Nephron (organoid): Measurements from ENCODE around the gene PLS1.

Source experiments
- H3K27ac Mint-ChIP-seq, 3 experiments: 2 replicates each; pipeline ENCODE4 v1.8.0; 2020; ENCODE audit warnings: mixed read lengths in 3 of 3, mild to moderate bottlenecking in 2 of 3, moderate library complexity in 1 of 3
- H3K27me3 Mint-ChIP-seq: 2 replicates; pipeline ENCODE4 v1.8.0; 2021; ENCODE audit warnings: low read depth, mild to moderate bottlenecking, moderate library complexity, mixed read lengths
- H3K36me3 Mint-ChIP-seq: 2 replicates; pipeline ENCODE4 v1.8.0; 2020; ENCODE audit warnings: low read depth, mixed read lengths
- H3K4me1 Mint-ChIP-seq: 2 replicates; pipeline ENCODE4 v1.8.0; 2020; ENCODE audit warnings: mixed read lengths
- H3K4me3 Mint-ChIP-seq, 3 experiments: 2 replicates each; pipeline ENCODE4 v1.8.0; 2020; ENCODE audit warnings: mild to moderate bottlenecking in 3 of 3, mixed read lengths in 3 of 3, moderate library complexity in 2 of 3
- H3K9me3 Mint-ChIP-seq: 2 replicates; pipeline ENCODE4 v1.8.0; 2020; ENCODE audit warnings: mixed read lengths
- TF ChIP-seq, protein P1 (sequence below), 3 experiments: fragments of 200-600 bp; sonication (generic); IDR thresholded peaks; one replicate each; pipeline ENCODE4 v1.5.0; 2021; ENCODE audit warnings: antibody characterized with exemption in 3 of 3; ENCODE audit not compliant: unreplicated experiment in 3 of 3

Gene PLS1

GRCh38 chr3:142641504-142641903 lies 45.3 kb downstream of the PLS1 start:
- Mint-ChIP-seq H3K36me3 (no peaks in the 10 kb centered on the region), H3K9me3 (no peaks in the 10 kb centered on the region), H3K27ac (no peak overlapping the region), H3K4me3 (no peak overlapping the region), H3K27me3 (no peaks in the 10 kb centered on the region), H3K4me1 (no peaks in the 10 kb centered on the region)
- TF ChIP-seq, protein P1, sequence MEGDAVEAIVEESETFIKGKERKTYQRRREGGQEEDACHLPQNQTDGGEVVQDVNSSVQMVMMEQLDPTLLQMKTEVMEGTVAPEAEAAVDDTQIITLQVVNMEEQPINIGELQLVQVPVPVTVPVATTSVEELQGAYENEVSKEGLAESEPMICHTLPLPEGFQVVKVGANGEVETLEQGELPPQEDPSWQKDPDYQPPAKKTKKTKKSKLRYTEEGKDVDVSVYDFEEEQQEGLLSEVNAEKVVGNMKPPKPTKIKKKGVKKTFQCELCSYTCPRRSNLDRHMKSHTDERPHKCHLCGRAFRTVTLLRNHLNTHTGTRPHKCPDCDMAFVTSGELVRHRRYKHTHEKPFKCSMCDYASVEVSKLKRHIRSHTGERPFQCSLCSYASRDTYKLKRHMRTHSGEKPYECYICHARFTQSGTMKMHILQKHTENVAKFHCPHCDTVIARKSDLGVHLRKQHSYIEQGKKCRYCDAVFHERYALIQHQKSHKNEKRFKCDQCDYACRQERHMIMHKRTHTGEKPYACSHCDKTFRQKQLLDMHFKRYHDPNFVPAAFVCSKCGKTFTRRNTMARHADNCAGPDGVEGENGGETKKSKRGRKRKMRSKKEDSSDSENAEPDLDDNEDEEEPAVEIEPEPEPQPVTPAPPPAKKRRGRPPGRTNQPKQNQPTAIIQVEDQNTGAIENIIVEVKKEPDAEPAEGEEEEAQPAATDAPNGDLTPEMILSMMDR (IDR thresholded peaks at IDR 0.05; ENCODE audit: unreplicated experiment in 3 of 3) = no peak

- TF ChIP-seq, protein P1 (IDR thresholded peaks at IDR 0.05; ENCODE audit: unreplicated experiment in 3 of 3) = no peak
- H3K4me3 Mint-ChIP-seq = no peak overlapping the region
- H3K36me3 Mint-ChIP-seq = no peaks in the 10 kb centered on the region
- no peaks in the 10 kb centered on the region for H3K9me3 Mint-ChIP-seq
- H3K27me3 Mint-ChIP-seq = no peaks in the 10 kb centered on the region
- no peak overlapping the region for H3K27ac Mint-ChIP-seq
- no peaks in the 10 kb centered on the region for H3K4me1 Mint-ChIP-seq
Observed at GRCh38 chr3:142642956-142643355, 46.8 kb downstream of the PLS1 start.

DNA sequence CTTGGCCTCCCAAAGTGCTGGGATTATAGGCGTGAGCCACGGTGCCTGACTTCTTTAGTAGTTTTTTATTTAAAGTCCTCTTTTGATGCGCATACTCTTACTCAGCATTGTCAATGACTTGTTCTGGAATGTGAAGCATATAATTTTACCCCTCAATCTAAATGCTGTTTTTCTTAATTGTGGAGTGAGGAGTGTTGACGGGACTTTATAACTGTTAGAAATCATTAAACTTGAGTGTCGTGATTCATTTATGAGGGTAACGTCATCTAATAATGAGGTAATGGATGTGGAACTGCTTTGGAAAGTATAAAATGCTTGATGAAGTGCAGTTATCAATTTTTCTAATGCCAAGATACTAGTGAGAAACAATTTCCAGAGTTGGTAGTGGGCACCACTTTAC lies 48.3 kb downstream of the PLS1 start:
- no peak overlapping the region for H3K27ac Mint-ChIP-seq
- H3K36me3 Mint-ChIP-seq = no peaks in the 10 kb centered on the region
- H3K4me3 Mint-ChIP-seq = no peak overlapping the region
- H3K27me3 Mint-ChIP-seq = no peaks in the 10 kb centered on the region
- no peaks in the 10 kb centered on the region for H3K9me3 Mint-ChIP-seq
- no peaks in the 10 kb centered on the region for H3K4me1 Mint-ChIP-seq
- TF ChIP-seq, protein P1 (IDR thresholded peaks at IDR 0.05; ENCODE audit: unreplicated experiment in 3 of 3) = no peak

- H3K4me3 Mint-ChIP-seq = no peak overlapping the region
- H3K36me3 Mint-ChIP-seq = no peaks in the 10 kb centered on the region
- H3K4me1 Mint-ChIP-seq = peaks cover 2% of the 10 kb centered on the region
Observed at GRCh38 chr3:142645236-142645793, 49.1 kb downstream of the PLS1 start.

DNA sequence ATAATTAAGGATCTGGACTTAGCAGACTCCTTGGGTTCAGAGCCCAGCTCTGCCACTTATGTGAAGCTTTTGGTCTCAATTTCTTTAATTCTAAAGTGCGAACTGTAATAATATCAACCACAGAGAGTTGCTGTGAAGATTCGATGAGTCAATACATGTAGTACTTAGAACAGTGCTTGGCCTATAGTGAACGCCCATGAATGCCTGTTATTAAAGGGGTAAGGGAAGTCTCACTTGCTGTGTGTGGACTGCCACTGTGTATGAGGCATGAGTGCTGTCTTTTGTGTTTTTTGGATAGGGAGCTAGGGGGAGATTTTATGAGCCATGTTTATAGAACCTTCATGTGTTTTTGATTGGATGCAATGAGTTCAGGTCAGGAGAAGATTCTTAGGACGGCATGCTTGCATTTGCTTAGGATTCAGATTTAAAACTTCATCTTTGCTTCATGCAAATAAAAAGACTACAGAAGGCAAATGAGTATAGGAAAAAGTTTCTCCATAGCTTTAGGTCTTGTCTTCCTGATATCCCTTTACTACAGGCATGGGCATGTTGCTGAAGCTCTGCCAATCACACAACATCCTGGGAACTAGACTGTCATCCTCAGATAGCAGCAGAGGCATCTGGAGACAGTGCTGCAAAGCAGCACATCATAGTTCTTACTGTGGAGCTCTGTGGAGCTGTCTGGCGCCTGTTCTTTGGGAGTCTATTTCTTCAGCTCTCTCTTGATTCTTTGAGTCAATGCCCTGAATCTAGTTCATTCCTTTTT lies 50.0 kb downstream of the PLS1 start:
- Mint-ChIP-seq H3K36me3 (no peaks in the 10 kb centered on the region), H3K9me3 (no peaks in the 10 kb centered on the region), H3K27me3 (no peaks in the 10 kb centered on the region), H3K4me1 (peaks cover 5% of the 10 kb centered on the region), H3K27ac (no peak overlapping the region), H3K4me3 (no peak overlapping the region)
- TF ChIP-seq, protein P1 (IDR thresholded peaks at IDR 0.05; ENCODE audit: unreplicated experiment in 3 of 3) = no peak

More at GRCh38 chr3:142645236-142645793, 49.1 kb downstream of the PLS1 start:
- TF ChIP-seq, protein P1 (IDR thresholded peaks at IDR 0.05; ENCODE audit: unreplicated experiment in 3 of 3) = no peak
- H3K27ac Mint-ChIP-seq = no peak overlapping the region
- H3K9me3 Mint-ChIP-seq = no peaks in the 10 kb centered on the region
- H3K27me3 Mint-ChIP-seq = no peaks in the 10 kb centered on the region

GRCh38 chr3:142647856-142648255 lies 51.7 kb downstream of the PLS1 start:
- Mint-ChIP-seq H3K27me3 (no peaks in the 10 kb centered on the region), H3K9me3 (no peaks in the 10 kb centered on the region), H3K4me1 (peaks cover 5% of the 10 kb centered on the region), H3K4me3 (no peak overlapping the region), H3K27ac (no peak overlapping the region), H3K36me3 (no peaks in the 10 kb centered on the region)
- TF ChIP-seq, protein P1 (IDR thresholded peaks at IDR 0.05; ENCODE audit: unreplicated experiment in 3 of 3) = no peak
